ENCODE results near the gene PAM. TPM values are rescaled to one million over a fixed set of nuclear protein-coding genes. Genes with fewer than 3 reads are reported as not detected.

The PAM gene
- total and polyA plus RNA-seq, 2 of the 13 experiments (the other 11 are each of a cell fraction or from before 2014, with no cell fraction given) = 20.2 to 79.1 TPM

DNA sequence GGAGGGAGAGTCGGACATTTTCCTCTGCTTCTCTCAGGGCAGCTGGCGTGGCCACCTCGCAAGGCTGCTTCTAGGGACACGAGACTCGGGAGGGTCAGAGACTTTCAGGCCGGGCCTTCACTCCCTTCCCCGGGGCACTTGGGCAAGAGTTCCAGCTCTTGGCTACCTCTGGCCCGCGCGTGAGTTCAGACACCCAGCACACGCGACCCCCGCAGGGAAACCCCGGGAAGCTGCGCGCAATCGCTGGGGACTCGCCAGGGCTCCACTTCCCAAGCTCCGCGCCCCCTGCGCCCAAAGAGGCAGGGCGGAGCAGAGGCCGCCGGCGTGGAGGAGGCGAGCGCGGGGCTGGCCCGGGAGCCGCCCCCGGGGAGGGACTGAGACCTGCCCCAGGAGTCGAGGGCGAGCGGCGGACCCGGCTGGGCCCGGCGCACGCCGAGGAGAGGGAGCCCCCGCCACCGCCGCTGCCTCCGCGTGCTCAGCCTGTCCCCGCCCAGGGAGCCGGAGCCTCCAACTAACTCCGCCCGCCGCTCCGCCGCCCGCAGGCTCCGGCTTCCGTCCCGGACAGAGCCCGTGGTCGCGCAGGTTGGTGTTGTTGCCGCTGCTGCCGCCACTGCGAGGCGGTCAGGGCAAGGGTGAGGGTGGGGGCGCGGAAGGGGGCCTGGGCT is at the start of gene PAM (continued):
- TF ChIP-seq, protein P1, sequence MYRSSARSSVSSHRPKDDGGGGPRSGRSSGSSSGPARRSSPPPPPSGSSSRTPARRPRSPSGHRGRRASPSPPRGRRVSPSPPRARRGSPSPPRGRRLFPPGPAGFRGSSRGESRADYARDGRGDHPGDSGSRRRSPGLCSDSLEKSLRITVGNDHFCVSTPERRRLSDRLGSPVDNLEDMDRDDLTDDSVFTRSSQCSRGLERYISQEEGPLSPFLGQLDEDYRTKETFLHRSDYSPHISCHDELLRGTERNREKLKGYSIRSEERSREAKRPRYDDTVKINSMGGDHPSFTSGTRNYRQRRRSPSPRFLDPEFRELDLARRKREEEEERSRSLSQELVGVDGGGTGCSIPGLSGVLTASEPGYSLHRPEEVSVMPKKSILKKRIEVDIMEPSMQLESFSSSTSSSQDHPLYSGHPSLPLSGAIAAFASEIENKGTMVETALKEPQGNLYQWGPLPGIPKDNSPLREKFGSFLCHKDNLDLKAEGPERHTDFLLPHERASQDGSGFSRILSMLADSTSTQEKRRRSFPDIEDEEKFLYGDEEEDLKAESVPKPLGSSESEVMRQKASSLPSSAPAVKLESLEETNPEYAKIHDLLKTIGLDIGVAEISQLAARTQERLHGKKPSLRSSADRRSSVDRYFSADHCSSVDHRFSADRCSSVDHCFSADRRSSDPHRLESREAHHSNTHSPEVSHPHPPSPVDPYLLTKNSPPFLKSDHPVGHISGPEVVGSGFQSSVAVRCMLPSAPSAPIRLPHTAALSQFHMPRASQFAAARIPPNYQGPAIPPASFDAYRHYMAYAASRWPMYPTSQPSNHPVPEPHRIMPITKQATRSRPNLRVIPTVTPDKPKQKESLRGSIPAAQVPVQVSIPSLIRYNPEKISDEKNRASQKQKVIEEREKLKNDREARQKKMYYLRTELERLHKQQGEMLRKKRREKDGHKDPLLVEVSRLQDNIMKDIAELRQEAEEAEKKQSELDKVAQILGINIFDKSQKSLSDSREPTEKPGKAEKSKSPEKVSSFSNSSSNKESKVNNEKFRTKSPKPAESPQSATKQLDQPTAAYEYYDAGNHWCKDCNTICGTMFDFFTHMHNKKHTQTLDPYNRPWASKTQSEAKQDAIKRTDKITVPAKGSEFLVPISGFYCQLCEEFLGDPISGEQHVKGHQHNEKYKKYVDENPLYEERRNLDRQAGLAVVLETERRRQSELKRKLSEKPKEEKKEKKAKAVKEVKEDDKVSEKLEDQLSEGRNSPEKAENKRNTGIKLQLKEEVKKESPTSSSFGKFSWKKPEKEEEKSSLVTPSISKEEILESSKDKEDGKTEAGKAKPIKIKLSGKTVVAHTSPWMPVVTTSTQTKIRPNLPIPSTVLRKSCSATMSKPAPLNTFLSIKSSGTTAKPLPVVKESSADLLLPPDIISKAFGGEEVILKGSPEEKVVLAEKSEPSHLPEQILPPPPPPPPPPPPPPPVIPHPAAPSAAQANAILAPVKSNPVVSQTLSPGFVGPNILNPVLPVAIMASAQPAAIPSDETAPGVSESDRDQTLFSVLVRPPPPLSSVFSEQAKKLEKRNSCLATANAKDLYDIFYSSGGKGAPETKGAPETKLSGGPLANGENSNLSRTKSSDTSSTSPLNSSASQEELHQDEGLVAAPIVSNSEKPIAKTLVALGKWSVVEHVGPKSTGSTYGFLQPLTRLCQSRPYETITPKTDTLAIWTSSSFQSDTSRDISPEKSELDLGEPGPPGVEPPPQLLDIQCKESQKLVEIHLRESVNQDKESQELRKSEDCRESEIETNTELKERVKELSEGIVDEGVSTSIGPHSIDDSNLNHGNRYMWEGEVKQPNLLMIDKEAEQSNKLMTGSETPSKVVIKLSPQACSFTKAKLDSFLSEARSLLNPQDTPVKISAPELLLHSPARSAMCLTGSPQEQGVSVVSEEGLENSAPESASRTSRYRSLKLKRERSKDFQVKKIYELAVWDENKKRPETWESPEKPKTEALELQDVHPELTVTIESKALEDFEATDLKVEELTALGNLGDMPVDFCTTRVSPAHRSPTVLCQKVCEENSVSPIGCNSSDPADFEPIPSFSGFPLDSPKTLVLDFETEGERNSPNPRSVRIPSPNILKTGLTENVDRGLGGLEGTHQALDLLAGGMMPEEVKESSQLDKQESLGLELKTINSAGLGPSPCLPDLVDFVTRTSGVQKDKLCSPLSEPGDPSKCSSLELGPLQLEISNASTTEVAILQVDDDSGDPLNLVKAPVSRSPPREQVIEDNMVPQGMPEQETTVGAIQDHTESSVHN (CRISPR knock-in tag; IDR thresholded peaks at IDR 0.05) = no peak
- TF ChIP-seq RFX3 (CRISPR knock-in tag; IDR thresholded peaks at IDR 0.05) (no peak), NFIB (CRISPR knock-in tag; IDR thresholded peaks at IDR 0.05; ENCODE audit: borderline replicate concordance) (no peak), ZNF879 (CRISPR knock-in tag; IDR thresholded peaks at IDR 0.05) (no peak), ZNF644 (CRISPR knock-in tag; IDR thresholded peaks at IDR 0.05; ENCODE audit: low read depth) (no peak), ZNF253 (CRISPR knock-in tag; IDR thresholded peaks at IDR 0.05; ENCODE audit: borderline replicate concordance) (no peak), NR3C1 (CRISPR knock-in tag; IDR thresholded peaks at IDR 0.05) (no peak), ZNF138 (CRISPR knock-in tag; IDR thresholded peaks at IDR 0.05; ENCODE audit: low read depth) (no peak)
- TF ChIP-seq, protein P2, sequence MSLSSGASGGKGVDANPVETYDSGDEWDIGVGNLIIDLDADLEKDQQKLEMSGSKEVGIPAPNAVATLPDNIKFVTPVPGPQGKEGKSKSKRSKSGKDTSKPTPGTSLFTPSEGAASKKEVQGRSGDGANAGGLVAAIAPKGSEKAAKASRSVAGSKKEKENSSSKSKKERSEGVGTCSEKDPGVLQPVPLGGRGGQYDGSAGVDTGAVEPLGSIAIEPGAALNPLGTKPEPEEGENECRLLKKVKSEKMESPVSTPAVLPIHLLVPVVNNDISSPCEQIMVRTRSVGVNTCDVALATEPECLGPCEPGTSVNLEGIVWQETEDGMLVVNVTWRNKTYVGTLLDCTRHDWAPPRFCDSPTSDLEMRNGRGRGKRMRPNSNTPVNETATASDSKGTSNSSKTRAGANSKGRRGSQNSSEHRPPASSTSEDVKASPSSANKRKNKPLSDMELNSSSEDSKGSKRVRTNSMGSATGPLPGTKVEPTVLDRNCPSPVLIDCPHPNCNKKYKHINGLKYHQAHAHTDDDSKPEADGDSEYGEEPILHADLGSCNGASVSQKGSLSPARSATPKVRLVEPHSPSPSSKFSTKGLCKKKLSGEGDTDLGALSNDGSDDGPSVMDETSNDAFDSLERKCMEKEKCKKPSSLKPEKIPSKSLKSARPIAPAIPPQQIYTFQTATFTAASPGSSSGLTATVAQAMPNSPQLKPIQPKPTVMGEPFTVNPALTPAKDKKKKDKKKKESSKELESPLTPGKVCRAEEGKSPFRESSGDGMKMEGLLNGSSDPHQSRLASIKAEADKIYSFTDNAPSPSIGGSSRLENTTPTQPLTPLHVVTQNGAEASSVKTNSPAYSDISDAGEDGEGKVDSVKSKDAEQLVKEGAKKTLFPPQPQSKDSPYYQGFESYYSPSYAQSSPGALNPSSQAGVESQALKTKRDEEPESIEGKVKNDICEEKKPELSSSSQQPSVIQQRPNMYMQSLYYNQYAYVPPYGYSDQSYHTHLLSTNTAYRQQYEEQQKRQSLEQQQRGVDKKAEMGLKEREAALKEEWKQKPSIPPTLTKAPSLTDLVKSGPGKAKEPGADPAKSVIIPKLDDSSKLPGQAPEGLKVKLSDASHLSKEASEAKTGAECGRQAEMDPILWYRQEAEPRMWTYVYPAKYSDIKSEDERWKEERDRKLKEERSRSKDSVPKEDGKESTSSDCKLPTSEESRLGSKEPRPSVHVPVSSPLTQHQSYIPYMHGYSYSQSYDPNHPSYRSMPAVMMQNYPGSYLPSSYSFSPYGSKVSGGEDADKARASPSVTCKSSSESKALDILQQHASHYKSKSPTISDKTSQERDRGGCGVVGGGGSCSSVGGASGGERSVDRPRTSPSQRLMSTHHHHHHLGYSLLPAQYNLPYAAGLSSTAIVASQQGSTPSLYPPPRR (CRISPR knock-in tag; IDR thresholded peaks at IDR 0.05; ENCODE audit: borderline replicate concordance) = no peak
- TF ChIP-seq, protein P3, sequence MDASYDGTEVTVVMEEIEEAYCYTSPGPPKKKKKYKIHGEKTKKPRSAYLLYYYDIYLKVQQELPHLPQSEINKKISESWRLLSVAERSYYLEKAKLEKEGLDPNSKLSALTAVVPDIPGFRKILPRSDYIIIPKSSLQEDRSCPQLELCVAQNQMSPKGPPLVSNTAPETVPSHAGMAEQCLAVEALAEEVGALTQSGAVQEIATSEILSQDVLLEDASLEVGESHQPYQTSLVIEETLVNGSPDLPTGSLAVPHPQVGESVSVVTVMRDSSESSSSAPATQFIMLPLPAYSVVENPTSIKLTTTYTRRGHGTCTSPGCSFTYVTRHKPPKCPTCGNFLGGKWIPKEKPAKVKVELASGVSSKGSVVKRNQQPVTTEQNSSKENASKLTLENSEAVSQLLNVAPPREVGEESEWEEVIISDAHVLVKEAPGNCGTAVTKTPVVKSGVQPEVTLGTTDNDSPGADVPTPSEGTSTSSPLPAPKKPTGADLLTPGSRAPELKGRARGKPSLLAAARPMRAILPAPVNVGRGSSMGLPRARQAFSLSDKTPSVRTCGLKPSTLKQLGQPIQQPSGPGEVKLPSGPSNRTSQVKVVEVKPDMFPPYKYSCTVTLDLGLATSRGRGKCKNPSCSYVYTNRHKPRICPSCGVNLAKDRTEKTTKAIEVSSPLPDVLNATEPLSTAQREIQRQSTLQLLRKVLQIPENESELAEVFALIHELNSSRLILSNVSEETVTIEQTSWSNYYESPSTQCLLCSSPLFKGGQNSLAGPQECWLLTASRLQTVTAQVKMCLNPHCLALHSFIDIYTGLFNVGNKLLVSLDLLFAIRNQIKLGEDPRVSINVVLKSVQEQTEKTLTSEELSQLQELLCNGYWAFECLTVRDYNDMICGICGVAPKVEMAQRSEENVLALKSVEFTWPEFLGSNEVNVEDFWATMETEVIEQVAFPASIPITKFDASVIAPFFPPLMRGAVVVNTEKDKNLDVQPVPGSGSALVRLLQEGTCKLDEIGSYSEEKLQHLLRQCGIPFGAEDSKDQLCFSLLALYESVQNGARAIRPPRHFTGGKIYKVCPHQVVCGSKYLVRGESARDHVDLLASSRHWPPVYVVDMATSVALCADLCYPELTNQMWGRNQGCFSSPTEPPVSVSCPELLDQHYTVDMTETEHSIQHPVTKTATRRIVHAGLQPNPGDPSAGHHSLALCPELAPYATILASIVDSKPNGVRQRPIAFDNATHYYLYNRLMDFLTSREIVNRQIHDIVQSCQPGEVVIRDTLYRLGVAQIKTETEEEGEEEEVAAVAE (CRISPR knock-in tag; IDR thresholded peaks at IDR 0.05; ENCODE audit: borderline replicate concordance) = no peak
- TF ChIP-seq, protein P4, sequence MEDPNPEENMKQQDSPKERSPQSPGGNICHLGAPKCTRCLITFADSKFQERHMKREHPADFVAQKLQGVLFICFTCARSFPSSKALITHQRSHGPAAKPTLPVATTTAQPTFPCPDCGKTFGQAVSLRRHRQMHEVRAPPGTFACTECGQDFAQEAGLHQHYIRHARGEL (CRISPR knock-in tag; IDR thresholded peaks at IDR 0.05) = no peak
